ENCODE measurements around the gene RFESD.
A peak's percentile ranks its signal among the peaks of the same experiment; 100 is the strongest.
"Not testable (repeated sequence)": the region's sequence is repeated elsewhere in the genome, so short reads cannot be mapped to it uniquely, and the experiment has no call there.

Gene RFESD

GRCh38 chr5:95667678-95668077, 21.1 kb downstream of the RFESD start:
- no peak for DNase-seq

- DNase-seq, result peak; percentile 58
Observed at GRCh38 chr5:95668216-95668615, 21.6 kb downstream of the RFESD start.

GRCh38 chr5:95668728-95669127, 22.2 kb downstream of the RFESD start:
- peak; percentile 34 for DNase-seq

DNA sequence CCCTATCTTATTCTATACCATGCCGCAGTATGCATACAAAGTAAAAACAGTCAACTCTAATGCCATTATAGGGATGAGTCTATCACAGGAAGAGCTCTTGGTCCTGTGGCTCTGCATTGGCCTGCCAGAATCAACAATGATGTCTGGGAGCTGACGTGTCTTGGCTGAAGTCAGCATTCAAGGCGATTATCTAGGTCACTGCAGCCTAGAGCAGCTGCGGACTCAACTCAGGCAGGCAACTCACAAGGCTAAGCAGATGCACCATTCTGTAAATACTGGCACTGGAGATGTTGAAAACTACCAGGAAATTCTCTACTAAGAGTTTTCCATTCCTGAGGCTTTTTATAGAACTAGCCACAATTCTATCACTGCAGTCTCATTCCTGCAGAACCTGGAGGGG, 23.0 kb downstream of the RFESD start:
- peak; percentile 87 for DNase-seq

- no peak for DNase-seq
Observed at GRCh38 chr5:95669985-95670384, 23.4 kb downstream of the RFESD start.

DNA sequence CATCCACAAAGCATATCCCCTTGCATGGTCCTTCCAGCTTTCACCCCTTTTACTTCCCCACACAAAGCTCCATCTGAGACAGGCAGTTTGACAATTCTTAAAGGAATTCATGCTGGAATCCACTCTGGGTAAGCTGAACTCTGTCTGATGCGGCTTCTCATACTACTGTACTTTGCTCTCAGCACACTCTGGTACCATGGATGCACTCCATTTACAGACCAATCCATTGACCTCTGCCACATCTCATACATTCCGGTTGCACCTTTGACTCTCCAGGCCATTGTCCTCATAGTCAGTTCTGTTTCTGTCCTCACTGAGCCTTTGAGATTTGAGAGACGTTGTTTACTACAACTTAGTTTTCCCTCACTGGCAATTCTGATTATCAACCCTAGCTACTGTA, 24.0 kb downstream of the RFESD start:
- peak; percentile 9 for DNase-seq

- DNase-seq, result no peak
Observed at GRCh38 chr5:95671826-95672225, 25.2 kb downstream of the RFESD start.

GRCh38 chr5:95672641-95673040, 26.1 kb downstream of the RFESD start:
- DNase-seq, result no peak

GRCh38 chr5:95673081-95673480, 26.5 kb downstream of the RFESD start:
- peak; percentile 56 for DNase-seq

DNA sequence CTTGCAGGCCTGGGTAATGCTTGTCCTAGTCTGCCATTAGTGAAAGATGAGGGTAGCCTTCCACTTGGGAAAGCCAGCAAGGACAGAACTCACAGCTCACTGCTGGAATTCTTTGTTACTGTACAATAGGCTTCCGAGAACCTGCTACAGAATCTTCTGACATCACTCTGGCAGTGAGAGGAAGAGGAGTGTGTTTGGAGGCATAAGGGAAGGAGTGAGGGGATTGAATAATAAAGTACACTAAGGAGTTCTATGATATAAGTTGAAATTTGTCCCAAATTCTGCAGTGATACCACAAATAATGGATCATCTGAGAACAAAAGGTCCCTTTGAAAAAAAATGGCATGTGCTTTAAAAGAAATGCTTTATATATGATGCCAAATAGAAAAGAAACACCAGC, 36.3 kb downstream of the RFESD start, which contains the start of gene SPATA9:
SPATA9 (minus strand) TSS at position 101 of the 400 bp plus-strand sequence. CDS start 137 bp downstream, outside the sequence.
- no peak for DNase-seq

GRCh38 chr5:95684361-95684760, 37.8 kb downstream of the RFESD start:
- DNase-seq, result no peak

DNA sequence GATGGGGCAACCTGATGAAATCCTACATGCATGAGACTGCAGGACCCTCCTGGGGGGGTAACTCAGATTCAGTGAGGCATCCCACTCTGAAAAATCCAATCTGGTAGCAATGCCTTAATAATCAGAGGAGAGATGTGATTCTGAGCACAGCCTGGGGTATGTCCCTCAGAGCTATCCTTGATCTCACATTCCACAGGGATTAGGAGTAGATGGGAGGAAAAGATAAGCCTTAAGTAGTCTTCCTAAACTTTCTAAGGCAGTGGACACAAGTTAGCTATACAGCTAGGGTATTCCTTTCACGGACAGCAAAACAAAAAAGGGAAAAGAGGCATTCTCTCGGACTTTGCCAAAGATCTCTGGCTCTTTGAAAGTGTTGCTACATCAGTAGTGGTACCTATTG, 40.1 kb downstream of the RFESD start:
- peak; percentile 57 for DNase-seq

DNA sequence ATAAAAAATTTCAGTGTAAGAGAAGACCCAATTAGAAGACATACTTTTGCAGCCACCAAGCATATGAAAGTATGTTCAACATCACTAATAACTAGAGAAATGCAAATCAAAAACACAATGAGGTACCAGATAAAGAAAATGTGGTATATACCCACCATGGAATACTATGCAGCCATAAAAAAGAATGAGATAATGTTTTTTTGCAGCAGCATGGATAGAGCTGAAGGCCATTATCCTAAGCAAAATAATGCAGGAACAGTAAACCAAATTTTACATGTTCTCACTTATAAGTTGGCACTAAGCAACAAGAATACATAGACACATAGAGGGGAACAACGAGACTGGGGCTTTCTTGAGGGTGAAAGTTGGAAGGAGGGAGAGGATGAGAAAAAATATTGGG, 43.1 kb downstream of the RFESD start:
- DNase-seq, result no peak

GRCh38 chr5:95690333-95690732, 43.8 kb downstream of the RFESD start:
- no peak for DNase-seq

DNA sequence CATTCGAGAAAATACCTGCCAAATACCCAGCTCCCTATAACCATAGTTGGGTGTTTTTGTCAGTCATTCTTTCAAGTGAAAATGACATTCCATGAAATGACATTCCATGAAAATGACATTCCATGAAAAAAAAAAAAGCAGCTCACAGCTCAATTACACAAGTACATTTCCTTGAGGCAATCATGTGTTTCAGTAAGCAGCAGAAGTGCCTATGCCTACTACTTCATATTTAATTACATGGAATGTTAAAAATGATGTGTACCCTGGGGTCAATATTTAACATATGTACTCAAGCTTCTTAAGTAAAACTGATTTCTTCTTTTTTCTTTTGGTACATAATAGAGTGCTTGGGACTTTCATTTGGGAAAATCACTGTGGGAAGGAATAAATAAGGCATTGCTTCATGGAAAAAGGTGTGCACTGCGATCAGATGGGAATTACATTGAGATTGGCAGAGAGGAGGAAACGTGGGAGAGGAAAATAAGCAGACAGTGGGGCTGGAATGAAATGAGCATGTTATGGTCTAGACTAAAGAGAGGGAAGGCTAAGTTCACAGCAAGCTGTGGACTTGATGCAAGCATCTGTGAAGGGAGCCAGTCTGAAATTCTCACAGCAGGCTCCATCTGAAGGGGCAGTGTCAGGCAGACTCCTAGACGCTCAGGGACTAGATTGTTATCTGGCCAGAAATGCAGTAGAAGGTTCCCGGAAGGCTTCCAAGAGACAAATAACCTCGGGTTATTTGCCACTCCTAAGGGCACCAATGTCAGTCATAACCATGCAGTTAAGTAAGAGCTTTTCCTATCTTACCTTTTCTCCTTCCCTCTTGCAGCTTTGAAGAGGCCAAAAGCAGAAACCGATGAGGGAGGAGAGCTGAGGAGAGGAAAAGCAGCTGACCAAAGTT, 51.5 kb downstream of the RFESD start:
- DNase-seq, result peak; percentile 36

GRCh38 chr5:95699337-95699736, 52.8 kb downstream of the RFESD start:
- DNase-seq, result no peak

GRCh38 chr5:95701074-95701473, 54.5 kb downstream of the RFESD start:
- no peak for DNase-seq

DNA sequence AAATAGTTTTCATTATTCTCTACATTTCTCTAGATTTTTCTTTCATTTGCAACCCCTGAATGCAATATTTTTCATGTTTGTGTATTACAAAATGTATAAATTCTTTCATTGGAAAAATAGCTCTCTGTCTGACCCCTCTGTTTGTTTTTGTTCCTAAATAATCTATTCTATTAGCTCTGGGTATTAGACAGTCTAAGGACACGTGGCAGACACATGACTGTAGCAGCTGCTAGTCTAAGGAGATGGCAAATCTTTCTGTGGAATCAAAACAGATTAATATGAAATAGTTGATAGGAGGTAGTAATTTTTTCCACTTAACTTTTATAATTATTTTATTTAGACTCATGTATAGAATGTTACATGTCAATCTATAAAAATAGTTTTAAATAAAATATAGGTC, 57.6 kb downstream of the RFESD start:
- no peak for DNase-seq

GRCh38 chr5:95706196-95706595, 59.6 kb downstream of the RFESD start:
- DNase-seq, result not testable (repeated sequence)

GRCh38 chr5:95707055-95707454, 60.5 kb downstream of the RFESD start:
- DNase-seq, result no peak
